ENCODE results near the gene SLIT3.

SLIT3 gene

GRCh38 chr5:168721002-168721753, 579.8 kb downstream of the SLIT3 start:
- DNase-seq (ENCODE audit: insufficient read length, low spot score) (no peak), FAIRE-seq (no peak)
- TF ChIP-seq POLR2AphosphoS5 (IDR thresholded peaks at IDR 0.05; ENCODE audit: low read depth, low read length) (no peak), PAX5 (IDR thresholded peaks at IDR 0.05; ENCODE audit: insufficient read depth, low read length, severe bottlenecking) (no peak), POLR2A (IDR thresholded peaks at IDR 0.05; ENCODE audit: low read depth, low read length) (no peak), POU2F2 (IDR thresholded peaks at IDR 0.05; ENCODE audit: low read depth, low read length) (no peak), SPI1 (IDR thresholded peaks at IDR 0.05; ENCODE audit: low read depth, low read length) (no peak), TAF1 (IDR thresholded peaks at IDR 0.05; ENCODE audit: low read depth, low read length) (no peak)

DNA sequence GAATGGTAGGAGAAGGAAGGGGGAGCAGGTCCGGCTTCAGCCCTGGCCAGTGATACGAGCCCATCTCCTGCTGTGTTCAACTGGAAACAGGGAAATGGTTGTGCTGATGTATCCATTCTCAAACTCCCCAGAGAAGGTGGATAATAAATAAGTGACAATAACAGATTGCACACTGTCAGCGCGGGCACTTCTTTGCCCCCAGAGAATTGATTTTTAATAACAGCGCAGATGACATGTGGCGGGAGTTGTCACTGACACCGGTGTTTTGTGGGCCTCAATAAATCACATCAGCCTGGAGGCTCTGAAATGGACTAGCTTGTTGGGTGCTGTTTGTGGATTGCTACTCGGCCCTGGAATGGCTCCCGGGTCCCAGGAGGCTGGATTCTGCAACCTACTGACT, 580.4 kb downstream of the SLIT3 start:
- DNase-seq (ENCODE audit: insufficient read length, low spot score) (no peak), FAIRE-seq (no peak)
- TF ChIP-seq POLR2AphosphoS5 (IDR thresholded peaks at IDR 0.05; ENCODE audit: low read depth, low read length) (no peak), POU2F2 (IDR thresholded peaks at IDR 0.05; ENCODE audit: low read depth, low read length) (no peak), TAF1 (IDR thresholded peaks at IDR 0.05; ENCODE audit: low read depth, low read length) (no peak), PAX5 (IDR thresholded peaks at IDR 0.05; ENCODE audit: insufficient read depth, low read length, severe bottlenecking) (no peak), POLR2A (IDR thresholded peaks at IDR 0.05; ENCODE audit: low read depth, low read length) (no peak), SPI1 (IDR thresholded peaks at IDR 0.05; ENCODE audit: low read depth, low read length) (no peak)

- no peak for TF ChIP-seq POU2F2 (IDR thresholded peaks at IDR 0.05; ENCODE audit: low read depth, low read length)
- no peak for TF ChIP-seq POLR2A (IDR thresholded peaks at IDR 0.05; ENCODE audit: low read depth, low read length)
- TF ChIP-seq TAF1 (IDR thresholded peaks at IDR 0.05; ENCODE audit: low read depth, low read length): no peak
- TF ChIP-seq SPI1 (IDR thresholded peaks at IDR 0.05; ENCODE audit: low read depth, low read length): no peak
- no peak for TF ChIP-seq PAX5 (IDR thresholded peaks at IDR 0.05; ENCODE audit: insufficient read depth, low read length, severe bottlenecking)
- TF ChIP-seq POLR2AphosphoS5 (IDR thresholded peaks at IDR 0.05; ENCODE audit: low read depth, low read length): no peak
- DNase-seq (ENCODE audit: insufficient read length, low spot score) (no peak), FAIRE-seq (no peak)
Observed at GRCh38 chr5:168714046-168714445, 586.9 kb downstream of the SLIT3 start.

- TF ChIP-seq POU2F2 (IDR thresholded peaks at IDR 0.05; ENCODE audit: low read depth, low read length) (no peak), POLR2A (IDR thresholded peaks at IDR 0.05; ENCODE audit: low read depth, low read length) (no peak), PAX5 (IDR thresholded peaks at IDR 0.05; ENCODE audit: insufficient read depth, low read length, severe bottlenecking) (no peak), TAF1 (IDR thresholded peaks at IDR 0.05; ENCODE audit: low read depth, low read length) (no peak), POLR2AphosphoS5 (IDR thresholded peaks at IDR 0.05; ENCODE audit: low read depth, low read length) (no peak), SPI1 (IDR thresholded peaks at IDR 0.05; ENCODE audit: low read depth, low read length) (no peak)
- no peak for DNase-seq (ENCODE audit: insufficient read length, low spot score)
- no peak for FAIRE-seq
Observed at GRCh38 chr5:168713051-168713450, 587.9 kb downstream of the SLIT3 start.

DNA sequence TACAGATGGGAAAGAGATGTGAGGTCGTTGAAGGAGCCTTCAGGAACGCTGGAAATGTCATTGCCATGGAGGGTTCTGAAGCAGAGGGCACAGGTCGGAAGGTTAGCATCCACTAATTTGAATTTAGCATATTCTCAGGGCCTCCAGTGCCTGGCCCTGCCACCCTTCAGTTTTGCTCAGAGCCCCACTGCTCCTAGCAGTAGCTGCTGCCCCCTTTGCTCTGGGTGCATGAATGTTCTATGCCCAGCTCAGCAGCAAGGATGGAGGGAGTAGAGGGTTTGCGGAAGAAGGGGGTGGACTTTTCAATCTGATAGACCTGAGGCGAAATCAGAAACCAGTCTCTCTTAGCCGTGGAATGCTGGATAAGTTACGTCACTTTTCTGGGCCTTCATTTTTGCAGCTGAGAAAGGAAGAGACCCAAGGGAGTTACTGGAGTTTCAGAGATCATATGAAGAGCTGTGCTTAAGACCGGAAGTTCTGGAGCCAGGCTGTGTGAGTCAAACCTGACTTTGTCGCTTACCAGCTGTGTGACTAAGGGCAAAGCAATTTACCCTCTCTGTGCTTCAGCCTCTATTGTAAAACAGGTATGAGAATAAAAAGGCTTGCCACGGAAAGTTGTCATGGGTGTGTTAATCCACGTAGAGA, 588.5 kb downstream of the SLIT3 start:
- TF ChIP-seq POLR2AphosphoS5 (IDR thresholded peaks at IDR 0.05; ENCODE audit: low read depth, low read length): no peak
- no peak for TF ChIP-seq PAX5 (IDR thresholded peaks at IDR 0.05; ENCODE audit: insufficient read depth, low read length, severe bottlenecking)
- TF ChIP-seq SPI1 (IDR thresholded peaks at IDR 0.05; ENCODE audit: low read depth, low read length): no peak
- no peak for TF ChIP-seq POU2F2 (IDR thresholded peaks at IDR 0.05; ENCODE audit: low read depth, low read length)
- DNase-seq (ENCODE audit: insufficient read length, low spot score): no peak
- no peak for FAIRE-seq

GRCh38 chr5:168710706-168711105, 590.2 kb downstream of the SLIT3 start:
- TF ChIP-seq SPI1 (IDR thresholded peaks at IDR 0.05; ENCODE audit: low read depth, low read length) (no peak), POLR2AphosphoS5 (IDR thresholded peaks at IDR 0.05; ENCODE audit: low read depth, low read length) (no peak), POU2F2 (IDR thresholded peaks at IDR 0.05; ENCODE audit: low read depth, low read length) (no peak), PAX5 (IDR thresholded peaks at IDR 0.05; ENCODE audit: insufficient read depth, low read length, severe bottlenecking) (no peak), POLR2A (IDR thresholded peaks at IDR 0.05; ENCODE audit: low read depth, low read length) (no peak), TAF1 (IDR thresholded peaks at IDR 0.05; ENCODE audit: low read depth, low read length) (no peak)
- FAIRE-seq (no peak), DNase-seq (ENCODE audit: insufficient read length, low spot score) (no peak)

- FAIRE-seq (no peak), DNase-seq (ENCODE audit: insufficient read length, low spot score) (no peak)
- TF ChIP-seq POLR2A (IDR thresholded peaks at IDR 0.05; ENCODE audit: low read depth, low read length) (no peak), TAF1 (IDR thresholded peaks at IDR 0.05; ENCODE audit: low read depth, low read length) (no peak), POU2F2 (IDR thresholded peaks at IDR 0.05; ENCODE audit: low read depth, low read length) (no peak), SPI1 (IDR thresholded peaks at IDR 0.05; ENCODE audit: low read depth, low read length) (no peak), POLR2AphosphoS5 (IDR thresholded peaks at IDR 0.05; ENCODE audit: low read depth, low read length) (no peak), PAX5 (IDR thresholded peaks at IDR 0.05; ENCODE audit: insufficient read depth, low read length, severe bottlenecking) (no peak)
Observed at GRCh38 chr5:168707716-168708695, 592.9 kb downstream of the SLIT3 start.

GRCh38 chr5:168706655-168707069, 594.3 kb downstream of the SLIT3 start:
- FAIRE-seq (no peak), DNase-seq (ENCODE audit: insufficient read length, low spot score) (no peak)
- TF ChIP-seq SPI1 (IDR thresholded peaks at IDR 0.05; ENCODE audit: low read depth, low read length) (no peak), PAX5 (IDR thresholded peaks at IDR 0.05; ENCODE audit: insufficient read depth, low read length, severe bottlenecking) (no peak), POU2F2 (IDR thresholded peaks at IDR 0.05; ENCODE audit: low read depth, low read length) (no peak), TAF1 (IDR thresholded peaks at IDR 0.05; ENCODE audit: low read depth, low read length) (no peak), POLR2AphosphoS5 (IDR thresholded peaks at IDR 0.05; ENCODE audit: low read depth, low read length) (no peak), POLR2A (IDR thresholded peaks at IDR 0.05; ENCODE audit: low read depth, low read length) (no peak)

Data from GM12891 (cell line).